Mucosa of descending colon (tissue), 3 donors: Measurements from ENCODE around the gene OLFML2A. TPM values are rescaled to one million over a fixed set of nuclear protein-coding genes. Genes with fewer than 3 reads are reported as not detected.
"Not testable (repeated sequence)": the region's sequence is repeated elsewhere in the genome, so short reads cannot be mapped to it uniquely, and the experiment has no call there.

ENCODE experiments used
- ATAC-seq: fragments of 200-7000 bp; cut with Tn5 transposase; one replicate; pipeline ENCODE4 v1.9.1; 2020; ENCODE audit warnings: mild to moderate bottlenecking, moderate library complexity
- DNase-seq, 3 donors: peaks; one replicate each; pipeline ENCODE4 v3.0.0-alpha.2; 2020
- H3K36me3 ChIP-seq: fragments of 200-600 bp; one replicate; pipeline ENCODE4 v1.8.0; 2021; ENCODE audit warnings: low read depth, mild to moderate bottlenecking
- H3K4me1 ChIP-seq: fragments of 200-600 bp; one replicate; pipeline ENCODE4 v1.8.0; 2021; ENCODE audit warnings: low read depth, mild to moderate bottlenecking
- H3K4me3 ChIP-seq: fragments of 200-600 bp; one replicate; pipeline ENCODE4 v1.8.0; 2021; ENCODE audit warnings: mild to moderate bottlenecking
- H3K9me3 ChIP-seq: fragments of 200-600 bp; one replicate; pipeline ENCODE4 v1.8.0; 2021; ENCODE audit warnings: mild to moderate bottlenecking
- CTCF ChIP-seq: fragments of 200-600 bp; IDR thresholded peaks from one replicate; pipeline ENCODE4 v1.8.0; 2022; ENCODE audit warnings: antibody characterized with exemption, mild to moderate bottlenecking
- intact Hi-C, 2 donors: fragments of 100-400 bp; cut with DNase I in 1 of 2; cut with micrococcal nuclease in 1 of 2; formaldehyde crosslinking; loops; one replicate each; pipeline versions ENCODE4 v1.11.0 to v1.11.1; 2022; cut with DNase I, micrococcal nuclease
- total RNA-seq, 3 donors: library from RNA; stranded (reverse); fragmentation: NEBNext Ultra II Directional in 2 of 3; extraction: Animal tissue kit (Norgen Biotek cat#: 25700) in 2 of 3; gene quantifications; one replicate each; pipeline versions ENCODE4 v1.2.1 to v1.2.4, GENCODE V29; 2021 to 2023
- donor health status: DM: no; HTN: no; CAD: no; lungs with moderate emphysema.
- donor health status: DM: no; HTN: no; CAD: no.
- donor health status: DM: no; HTN: yes; CAD: no.

Gene OLFML2A
- total RNA-seq, 3 donors from 2014 or later: 2.8 to 48.3 (median 4.7) TPM

GRCh38 chr9:124770359-124771020 is 6.4 kb upstream of the OLFML2A start:
- no peak for TF ChIP-seq CTCF

GRCh38 chr9:124771021-124771866 is 5.7 kb upstream of the OLFML2A start, which contains the start of gene NR6A1:
NR6A1 (minus strand) TSS chr9:124771311.
- no peaks in the 10 kb centered on the region for H3K9me3 ChIP-seq

More at GRCh38 chr9:124770359-124771020, 6.4 kb upstream of the OLFML2A start:
- H3K4me1 ChIP-seq: peaks cover 19% of the 10 kb centered on the region
- H3K36me3 ChIP-seq: no peaks in the 10 kb centered on the region
- no peaks in the 10 kb centered on the region for H3K9me3 ChIP-seq
- ATAC-seq: peak; percentile 3
- intact Hi-C loops: loop anchor here in 1 of 2 donors (5.0 kb wide), 2 partner anchors 372 to 602 kb away; partner anchors contain the start of gene SCAI
- peak overlapping the region; percentile 79 for H3K4me3 ChIP-seq
- peak; percentile 66 to 74 (median 73) for DNase-seq

GRCh38 chr9:124771867-124772679 is 4.9 kb upstream of the OLFML2A start:
- peak; percentile 73 to 85 (median 80) for DNase-seq
- peak; percentile 31 for ATAC-seq
- TF ChIP-seq CTCF: peak; percentile 80
- intact Hi-C loops: loop anchor here (2.0 to 5.0 kb wide), 3 partner anchors 81 to 600 kb away; partner anchors contain the start of genes SCAI (in 1 of the 2) and WDR38 (in 1 of the 2)
- Histone ChIP-seq H3K9me3 (no peaks in the 10 kb centered on the region), H3K4me3 (no peak overlapping the region), H3K4me1 (peaks cover 28% of the 10 kb centered on the region), H3K36me3 (no peaks in the 10 kb centered on the region)

More at GRCh38 chr9:124771021-124771866, 5.7 kb upstream of the OLFML2A start, which contains the start of gene NR6A1:
- no peak for TF ChIP-seq CTCF
- H3K4me1 ChIP-seq: peaks cover 21% of the 10 kb centered on the region
- peak within 1 kb of the TSS; percentile 79 for H3K4me3 ChIP-seq
- ATAC-seq: peak; percentile 89
- H3K36me3 ChIP-seq: no peaks in the 10 kb centered on the region
- intact Hi-C loops: loop anchor here in 1 of 2 donors (5.0 kb wide), 2 partner anchors 371 to 601 kb away; partner anchors contain the start of gene SCAI
- DNase-seq: peak; percentile 98 to 99 (median 98)

GRCh38 chr9:124772877-124773276 is 4.1 kb upstream of the OLFML2A start:
- not testable (repeated sequence) for DNase-seq
- H3K4me1 ChIP-seq: peaks cover 28% of the 10 kb centered on the region
- intact Hi-C loops: loop anchor here (2.0 to 5.0 kb wide), 3 partner anchors 80 to 599 kb away; partner anchors contain the start of genes SCAI (in 1 of the 2) and WDR38 (in 1 of the 2)

GRCh38 chr9:124773473-124774128 is 3.3 kb upstream of the OLFML2A start:
- no peak overlapping the region for H3K4me3 ChIP-seq
- ATAC-seq (no peak), DNase-seq (no peak)
- intact Hi-C loops: loop anchor here (2.0 to 5.0 kb wide), 3 partner anchors 79 to 599 kb away; partner anchors contain the start of genes WDR38 (in 2 of the 2) and SCAI (in 1 of the 2)
- no peak for TF ChIP-seq CTCF
- no peaks in the 10 kb centered on the region for H3K9me3 ChIP-seq
- H3K36me3 ChIP-seq: no peaks in the 10 kb centered on the region
- peaks cover 23% of the 10 kb centered on the region for H3K4me1 ChIP-seq

More at GRCh38 chr9:124772877-124773276, 4.1 kb upstream of the OLFML2A start:
- not testable (repeated sequence) for H3K4me3 ChIP-seq, ATAC-seq, H3K9me3 ChIP-seq, H3K36me3 ChIP-seq
